ENCODE data around the gene FN3K.
A peak's percentile ranks its signal among the peaks of the same experiment; 100 is the strongest.

FN3K gene

GRCh38 chr17:82703036-82703745 lies 32.2 kb upstream of the FN3K start:
- DNase-seq: no peak

- peak in 1 of 58 donors; percentile 32 for DNase-seq
These were observed 31.2 kb upstream of the FN3K start for GRCh38 chr17:82703935-82704865.

- no peak for DNase-seq
These were observed 30.5 kb upstream of the FN3K start for GRCh38 chr17:82704886-82705285.

- DNase-seq: no peak
These were observed 29.7 kb upstream of the FN3K start for GRCh38 chr17:82705756-82706155.

GRCh38 chr17:82709024-82709675 lies 26.3 kb upstream of the FN3K start:
- DNase-seq: peak in 1 of 58 donors; percentile 29

- DNase-seq: no peak
These were observed 25.5 kb upstream of the FN3K start for GRCh38 chr17:82709676-82710498.

GRCh38 chr17:82710499-82711232 lies 24.7 kb upstream of the FN3K start:
- DNase-seq: no peak

GRCh38 chr17:82713071-82713723 lies 22.2 kb upstream of the FN3K start:
- DNase-seq: peak in 5 of 58 donors; percentile 15 to 68 (median 33)

GRCh38 chr17:82716203-82717010 lies 19.0 kb upstream of the FN3K start, which contains the start of gene FN3KRP:
FN3KRP (plus strand) TSS chr17:82716706; CDS start chr17:82716756, 50 bp downstream.
- DNase-seq: peak; percentile 45 to 96 (median 90)

GRCh38 chr17:82718986-82719685 lies 16.3 kb upstream of the FN3K start:
- DNase-seq: no peak

- no peak for DNase-seq
These were observed 15.2 kb upstream of the FN3K start for GRCh38 chr17:82720204-82720603.

- DNase-seq: no peak
These were observed 12.9 kb upstream of the FN3K start for GRCh38 chr17:82722341-82723013.

GRCh38 chr17:82723169-82723807 lies 12.1 kb upstream of the FN3K start:
- DNase-seq: no peak

GRCh38 chr17:82726427-82726826 lies 9.0 kb upstream of the FN3K start:
- no peak for DNase-seq

- DNase-seq: no peak
These were observed 5.7 kb upstream of the FN3K start for GRCh38 chr17:82729479-82730260.

GRCh38 chr17:82732118-82732743 lies 3.2 kb upstream of the FN3K start:
- no peak for DNase-seq

All from anterior cingulate cortex (tissue), 58 donors.